ENCODE measurements around the gene SPOCK2. TPM values are rescaled to one million over a fixed set of nuclear protein-coding genes. Genes with fewer than 3 reads are reported as not detected.

Gene SPOCK2
- total RNA-seq, 1 donor from 2014 or later, result 9.7 TPM

DNA sequence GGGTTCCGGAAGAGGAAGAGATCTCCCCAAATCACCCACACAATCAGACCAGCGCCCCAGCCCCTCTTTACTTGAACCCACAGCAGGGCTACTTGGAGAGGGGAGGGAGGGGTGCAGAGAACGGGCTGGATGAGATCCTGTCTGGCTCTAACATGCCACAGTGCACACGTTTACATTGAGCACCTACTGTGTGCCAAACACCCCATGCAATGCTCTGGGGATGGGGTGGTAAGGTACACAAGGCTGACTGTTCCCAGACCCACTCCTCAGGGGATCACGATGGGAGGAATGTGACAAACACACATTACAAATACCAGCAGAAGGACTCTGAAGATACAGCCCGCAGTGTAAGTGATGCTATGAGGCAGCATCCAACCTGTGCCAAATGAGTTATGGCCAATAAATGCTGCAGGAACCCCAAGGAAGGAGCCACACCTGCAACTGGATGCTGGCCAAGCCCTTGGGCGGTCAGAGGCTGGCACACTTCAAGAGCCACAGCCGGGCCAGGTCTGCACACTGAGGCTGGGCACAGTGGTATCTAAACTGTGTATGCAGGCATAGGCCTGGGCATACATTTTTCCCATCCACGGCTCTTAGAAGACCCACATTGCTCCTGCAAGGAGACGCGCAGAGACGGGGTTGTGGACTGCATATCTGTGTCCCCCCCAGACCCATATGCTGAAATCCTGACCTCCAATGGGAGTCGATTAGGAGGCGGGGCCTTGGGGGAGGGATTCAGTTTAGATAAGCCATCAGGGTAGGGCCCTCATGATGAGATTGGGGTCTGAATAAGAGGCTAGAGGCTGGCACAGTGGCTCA lies 6.4 kb downstream of the SPOCK2 start:
- Histone ChIP-seq H3K27me3 (peaks cover 1% of the 10 kb centered on the region), H3K27ac (no peak overlapping the region), H3K4me3 (no peak overlapping the region), H3K36me3 (no peaks in the 10 kb centered on the region), H3K9me3 (no peaks in the 10 kb centered on the region), H3K4me1 (peaks cover 0 to under 1% of the 10 kb centered on the region in 2 donors)
- no peak for DNase-seq (ENCODE audit: low spot score in 2 of 2)
- intact Hi-C loops (cut with DNase I), result no loop called here
- TF ChIP-seq, protein P1, sequence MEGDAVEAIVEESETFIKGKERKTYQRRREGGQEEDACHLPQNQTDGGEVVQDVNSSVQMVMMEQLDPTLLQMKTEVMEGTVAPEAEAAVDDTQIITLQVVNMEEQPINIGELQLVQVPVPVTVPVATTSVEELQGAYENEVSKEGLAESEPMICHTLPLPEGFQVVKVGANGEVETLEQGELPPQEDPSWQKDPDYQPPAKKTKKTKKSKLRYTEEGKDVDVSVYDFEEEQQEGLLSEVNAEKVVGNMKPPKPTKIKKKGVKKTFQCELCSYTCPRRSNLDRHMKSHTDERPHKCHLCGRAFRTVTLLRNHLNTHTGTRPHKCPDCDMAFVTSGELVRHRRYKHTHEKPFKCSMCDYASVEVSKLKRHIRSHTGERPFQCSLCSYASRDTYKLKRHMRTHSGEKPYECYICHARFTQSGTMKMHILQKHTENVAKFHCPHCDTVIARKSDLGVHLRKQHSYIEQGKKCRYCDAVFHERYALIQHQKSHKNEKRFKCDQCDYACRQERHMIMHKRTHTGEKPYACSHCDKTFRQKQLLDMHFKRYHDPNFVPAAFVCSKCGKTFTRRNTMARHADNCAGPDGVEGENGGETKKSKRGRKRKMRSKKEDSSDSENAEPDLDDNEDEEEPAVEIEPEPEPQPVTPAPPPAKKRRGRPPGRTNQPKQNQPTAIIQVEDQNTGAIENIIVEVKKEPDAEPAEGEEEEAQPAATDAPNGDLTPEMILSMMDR (IDR thresholded peaks at IDR 0.05), result no peak

DNA sequence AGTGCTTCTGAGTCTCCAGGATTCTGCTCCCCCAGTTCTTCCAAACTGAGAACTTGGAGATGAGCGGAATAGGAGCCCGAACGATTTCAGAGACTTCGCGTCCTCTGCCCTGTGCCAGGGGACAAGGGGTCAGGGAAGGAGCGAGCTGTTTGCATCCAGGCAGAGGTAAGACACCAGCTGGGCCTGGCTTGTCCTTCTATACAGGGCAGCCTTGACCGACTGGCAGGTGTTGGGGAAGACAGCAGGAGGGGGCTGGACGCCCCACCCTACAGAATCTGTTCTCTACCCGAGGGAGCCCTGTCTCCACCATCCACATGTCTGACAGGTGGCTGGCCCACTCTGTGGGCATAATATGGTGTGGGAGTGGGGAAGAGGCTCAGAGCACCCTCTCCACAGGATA lies 7.1 kb downstream of the SPOCK2 start:
- Histone ChIP-seq H3K27ac (no peak overlapping the region), H3K36me3 (no peaks in the 10 kb centered on the region), H3K9me3 (no peaks in the 10 kb centered on the region), H3K27me3 (no peaks in the 10 kb centered on the region), H3K4me3 (no peak overlapping the region), H3K4me1 (no peaks in the 10 kb centered on the region)
- DNase-seq (ENCODE audit: low spot score in 2 of 2), result no peak
- intact Hi-C loops (cut with DNase I), result no loop called here
- TF ChIP-seq, protein P1 (IDR thresholded peaks at IDR 0.05), result no peak

- Histone ChIP-seq H3K9me3 (no peaks in the 10 kb centered on the region), H3K27ac (no peak overlapping the region), H3K4me1 (no peaks in the 10 kb centered on the region), H3K4me3 (no peak overlapping the region), H3K36me3 (no peaks in the 10 kb centered on the region), H3K27me3 (no peaks in the 10 kb centered on the region)
- DNase-seq (ENCODE audit: low spot score in 2 of 2), result no peak
- intact Hi-C loops (cut with DNase I), result no loop called here
- TF ChIP-seq, protein P1 (IDR thresholded peaks at IDR 0.05), result no peak
Observed at GRCh38 chr10:72080042-72080975, 8.0 kb downstream of the SPOCK2 start.

DNA sequence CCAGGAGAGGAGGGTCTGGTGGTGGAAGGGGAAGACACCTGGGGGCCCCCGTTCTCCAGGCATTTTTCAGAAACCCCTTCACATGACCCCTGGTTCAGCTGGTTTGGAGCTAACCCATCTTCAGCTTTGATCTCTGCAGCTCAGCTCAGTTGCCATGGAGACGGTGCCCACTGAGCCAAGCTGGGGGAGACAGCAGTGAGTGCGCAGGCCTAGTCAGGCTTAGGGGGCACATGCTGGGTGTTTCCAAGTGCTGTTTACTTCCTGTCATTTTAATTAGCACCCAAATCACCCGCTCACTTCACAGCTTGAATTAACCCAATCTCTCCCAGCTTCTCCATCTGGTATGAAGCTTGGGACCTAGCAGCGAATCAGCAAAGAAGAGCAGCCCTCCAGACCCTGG lies 9.0 kb downstream of the SPOCK2 start:
- Histone ChIP-seq H3K4me3 (no peak overlapping the region), H3K4me1 (no peaks in the 10 kb centered on the region), H3K27me3 (no peaks in the 10 kb centered on the region), H3K27ac (no peak overlapping the region), H3K9me3 (no peaks in the 10 kb centered on the region), H3K36me3 (no peaks in the 10 kb centered on the region)
- intact Hi-C loops (cut with DNase I), result no loop called here
- DNase-seq (ENCODE audit: low spot score in 2 of 2), result no peak
- TF ChIP-seq, protein P1 (IDR thresholded peaks at IDR 0.05), result no peak

DNA sequence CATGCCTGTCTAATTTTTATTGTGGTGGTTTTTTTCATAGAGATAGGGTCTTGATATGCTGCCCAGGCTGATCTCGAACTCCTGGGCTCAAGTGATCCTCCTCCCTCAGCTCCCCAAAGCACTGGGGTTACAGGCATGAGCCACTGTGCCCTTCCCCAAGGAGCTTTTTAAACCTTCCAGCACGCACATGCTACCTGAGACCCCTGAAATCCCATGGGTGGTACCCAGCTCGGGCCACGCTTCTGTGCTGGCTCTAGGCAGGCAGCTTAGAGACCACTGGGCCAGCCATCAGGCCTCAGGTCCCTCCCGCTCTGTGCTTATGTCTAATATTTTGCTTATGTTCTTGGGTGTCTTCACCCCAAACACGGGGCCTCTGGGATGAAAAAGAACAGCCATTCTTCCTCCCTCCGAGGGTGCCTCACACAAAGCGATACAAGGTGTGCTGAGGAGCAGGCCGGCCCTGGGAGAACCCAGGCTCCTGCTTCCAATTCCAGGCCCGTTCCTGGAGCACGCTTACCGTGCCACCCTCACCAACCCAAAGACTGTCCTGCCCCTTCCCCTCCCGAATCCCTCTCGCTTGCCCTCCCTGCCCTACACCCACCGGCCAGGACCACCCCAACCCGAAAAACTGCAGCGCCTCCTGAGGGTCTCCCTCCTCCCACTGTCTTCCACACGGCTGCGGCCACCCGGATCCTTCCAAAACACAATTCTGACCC lies 10.9 kb downstream of the SPOCK2 start:
- Histone ChIP-seq H3K36me3 (no peaks in the 10 kb centered on the region), H3K27me3 (no peaks in the 10 kb centered on the region), H3K9me3 (no peaks in the 10 kb centered on the region), H3K4me1 (no peaks in the 10 kb centered on the region), H3K4me3 (no peak overlapping the region), H3K27ac (no peak overlapping the region)
- DNase-seq (ENCODE audit: low spot score in 2 of 2), result no peak
- intact Hi-C loops (cut with DNase I), result no loop called here
- TF ChIP-seq, protein P1 (IDR thresholded peaks at IDR 0.05), result no peak

All from ascending aorta (tissue), 2 donors.